ENCODE results near the gene TNFRSF8.

- TF ChIP-seq, protein P1, sequence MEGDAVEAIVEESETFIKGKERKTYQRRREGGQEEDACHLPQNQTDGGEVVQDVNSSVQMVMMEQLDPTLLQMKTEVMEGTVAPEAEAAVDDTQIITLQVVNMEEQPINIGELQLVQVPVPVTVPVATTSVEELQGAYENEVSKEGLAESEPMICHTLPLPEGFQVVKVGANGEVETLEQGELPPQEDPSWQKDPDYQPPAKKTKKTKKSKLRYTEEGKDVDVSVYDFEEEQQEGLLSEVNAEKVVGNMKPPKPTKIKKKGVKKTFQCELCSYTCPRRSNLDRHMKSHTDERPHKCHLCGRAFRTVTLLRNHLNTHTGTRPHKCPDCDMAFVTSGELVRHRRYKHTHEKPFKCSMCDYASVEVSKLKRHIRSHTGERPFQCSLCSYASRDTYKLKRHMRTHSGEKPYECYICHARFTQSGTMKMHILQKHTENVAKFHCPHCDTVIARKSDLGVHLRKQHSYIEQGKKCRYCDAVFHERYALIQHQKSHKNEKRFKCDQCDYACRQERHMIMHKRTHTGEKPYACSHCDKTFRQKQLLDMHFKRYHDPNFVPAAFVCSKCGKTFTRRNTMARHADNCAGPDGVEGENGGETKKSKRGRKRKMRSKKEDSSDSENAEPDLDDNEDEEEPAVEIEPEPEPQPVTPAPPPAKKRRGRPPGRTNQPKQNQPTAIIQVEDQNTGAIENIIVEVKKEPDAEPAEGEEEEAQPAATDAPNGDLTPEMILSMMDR (conservative IDR thresholded peaks at IDR 0.05; ENCODE audit: low read depth, low read length): no peak
- no peak for TF ChIP-seq EZH2 (IDR thresholded peaks at IDR 0.05; ENCODE audit: borderline replicate concordance, low read depth, low read length, poor library complexity, severe bottlenecking)
Observed at GRCh38 chr1:12087797-12088314, 24.8 kb downstream of the TNFRSF8 start.
